GM23338 (cell line): ENCODE results near the gene GLCCI1. TPM values are rescaled to one million over a fixed set of nuclear protein-coding genes. Genes with fewer than 3 reads are reported as not detected.

Source experiments
- ATAC-seq: fragments of 200-7000 bp; cut with Tn5 transposase; 3 replicates; pipeline ENCODE4 v1.9.1; 2020
- DNase-seq: peaks from one replicate; pipeline ENCODE4 v3.0.0-alpha.2; 2015; ENCODE audit warnings: low spot score
- H2AFZ ChIP-seq: fragments of 200-600 bp; sonication (generic); 2 replicates; pipeline ENCODE4 v1.8.0; 2016; ENCODE audit warnings: antibody characterized with exemption, mild to moderate bottlenecking, moderate library complexity
- H3F3A ChIP-seq: fragments of 200-600 bp; sonication (generic); replicated peaks from 2 replicates; pipeline ENCODE4 v1.8.0; 2017; ENCODE audit warnings: antibody characterized with exemption, mixed run types, low read depth
- H3K27ac ChIP-seq: fragments of 200-600 bp; sonication (generic); 2 replicates; pipeline ENCODE4 v1.6.1; 2016; ENCODE audit warnings: low read depth
- H3K27me3 ChIP-seq: fragments of 200-600 bp; sonication (generic); 2 replicates; pipeline ENCODE4 v1.8.0; 2016; ENCODE audit warnings: mild to moderate bottlenecking, mixed run types, moderate library complexity; ENCODE audit not compliant: insufficient read depth
- H3K36me3 ChIP-seq: fragments of 200-600 bp; sonication (generic); 2 replicates; pipeline ENCODE4 v1.8.0; 2016; ENCODE audit warnings: mild to moderate bottlenecking; ENCODE audit not compliant: insufficient read depth
- H3K4me1 ChIP-seq: fragments of 200-600 bp; sonication (generic); 2 replicates; pipeline ENCODE4 v1.8.0; 2016; ENCODE audit warnings: mild to moderate bottlenecking, moderate library complexity; ENCODE audit not compliant: insufficient read depth
- H3K4me2 ChIP-seq: fragments of 200-600 bp; sonication (generic); 2 replicates; pipeline ENCODE4 v1.7.1; 2017; ENCODE audit warnings: mixed run types
- H3K4me3 ChIP-seq: fragments of 200-600 bp; sonication (generic); 2 replicates; pipeline ENCODE4 v1.6.1; 2016; ENCODE audit warnings: mixed run types
- H3K79me2 ChIP-seq: fragments of 200-600 bp; sonication (generic); replicated peaks from 2 replicates; pipeline ENCODE4 v1.8.0; 2017; ENCODE audit warnings: mild to moderate bottlenecking; ENCODE audit not compliant: insufficient read depth
- H3K9me2 ChIP-seq: fragments of 200-600 bp; sonication (generic); 2 replicates; pipeline ENCODE4 v1.8.0; 2017; ENCODE audit not compliant: insufficient read depth
- H4K20me1 ChIP-seq: fragments of 200-600 bp; sonication (generic); replicated peaks from 2 replicates; pipeline ENCODE4 v1.8.0; 2017; ENCODE audit warnings: mild to moderate bottlenecking; ENCODE audit not compliant: insufficient read depth
- H3K27ac Mint-ChIP-seq: 2 replicates; pipeline ENCODE4 v1.8.0; 2020; ENCODE audit warnings: inconsistent platforms, mild to moderate bottlenecking, moderate library complexity, mixed read lengths
- H3K27me3 Mint-ChIP-seq: 3 replicates; pipeline ENCODE4 v1.8.0; 2022; ENCODE audit warnings: low read depth, mild to moderate bottlenecking, moderate library complexity, mixed read lengths, inconsistent platforms; ENCODE audit not compliant: insufficient read depth, poor library complexity
- H3K36me3 Mint-ChIP-seq: 3 replicates; pipeline ENCODE4 v1.8.0; 2021; ENCODE audit warnings: low read depth, mild to moderate bottlenecking, inconsistent platforms, moderate library complexity, mixed read lengths
- H3K4me1 Mint-ChIP-seq: 3 replicates; pipeline ENCODE4 v1.8.0; 2020; ENCODE audit warnings: mild to moderate bottlenecking, inconsistent platforms, mixed read lengths
- H3K4me3 Mint-ChIP-seq: 3 replicates; pipeline ENCODE4 v1.8.0; 2021; ENCODE audit warnings: moderate library complexity, mild to moderate bottlenecking, inconsistent platforms, mixed read lengths
- H3K9me3 Mint-ChIP-seq: 3 replicates; pipeline ENCODE4 v1.8.0; 2020; ENCODE audit warnings: moderate library complexity, mild to moderate bottlenecking, inconsistent platforms, mixed read lengths
- CREB1 ChIP-seq: fragments of 250-450 bp; sonication (Bioruptor Pico); IDR thresholded peaks from 2 replicates; pipeline ENCODE4 v1.5.0; 2020; ENCODE audit warnings: low read depth, mild to moderate bottlenecking, moderate library complexity
- EZH2 ChIP-seq: fragments of 200-600 bp; sonication (generic); IDR thresholded peaks from one replicate; pipeline ENCODE4 v1.8.0; 2017; ENCODE audit warnings: antibody characterized with exemption, mild to moderate bottlenecking, low read depth; ENCODE audit not compliant: unreplicated experiment
- EZH2phosphoT487 ChIP-seq: fragments of 200-600 bp; sonication (generic); IDR thresholded peaks from one replicate; pipeline ENCODE4 v1.8.1; 2018; ENCODE audit warnings: antibody characterized with exemption; ENCODE audit not compliant: unreplicated experiment
- JUNB ChIP-seq: IDR thresholded peaks from one replicate; pipeline ENCODE4 v1.6.1; 2016; ENCODE audit warnings: antibody characterized with exemption; ENCODE audit not compliant: unreplicated experiment
- NANOG ChIP-seq: IDR thresholded peaks from 2 replicates; pipeline ENCODE4 v1.6.1; 2016; ENCODE audit warnings: antibody characterized with exemption, borderline replicate concordance
- POLR2AphosphoS5 ChIP-seq: IDR thresholded peaks from 2 replicates; pipeline ENCODE4 v1.6.1; 2016; ENCODE audit warnings: antibody characterized with exemption, low read depth
- STAT1 ChIP-seq: IDR thresholded peaks from one replicate; pipeline ENCODE4 v1.6.1; 2016; ENCODE audit warnings: antibody characterized with exemption; ENCODE audit not compliant: unreplicated experiment
- ZNF114 ChIP-seq: fragments of 250-450 bp; sonication (Bioruptor Pico); IDR thresholded peaks from 2 replicates; pipeline ENCODE4 v1.5.0; 2020; ENCODE audit warnings: mild to moderate bottlenecking, moderate library complexity
- ZNF331 ChIP-seq: fragments of 250-450 bp; sonication (Bioruptor Pico); IDR thresholded peaks from 2 replicates; pipeline ENCODE4 v1.5.0; 2020; ENCODE audit warnings: low read depth, mild to moderate bottlenecking, moderate library complexity
- polyA plus RNA-seq: library from polyadenylated mRNA; unstranded; fragments of >200 nt; fragmentation: Nextera tagmentation; extraction: Ambion mirVana; gene quantifications from 2 replicates; pipeline ENCODE4 v1.2.1, GENCODE V29; 2016
- total RNA-seq: library from RNA; depleted of rRNA; stranded (reverse); fragments of >200 nt; shearing (Covaris generic); gene quantifications from 2 replicates; pipeline ENCODE4 v1.2.3, GENCODE V29; 2014
- TF ChIP-seq, protein P1 (sequence below): IDR thresholded peaks from 2 replicates; pipeline ENCODE4 v1.6.1; 2016; ENCODE audit warnings: antibody characterized with exemption
- TF ChIP-seq, protein P2 (sequence below): IDR thresholded peaks from one replicate; pipeline ENCODE4 v1.6.1; 2018; ENCODE audit warnings: antibody characterized with exemption; ENCODE audit not compliant: unreplicated experiment
- TF ChIP-seq, protein P3 (sequence below): fragments of 250-450 bp; sonication (Bioruptor Pico); IDR thresholded peaks from 2 replicates; pipeline ENCODE4 v1.5.0; 2020; ENCODE audit warnings: mild to moderate bottlenecking, moderate library complexity
- TF ChIP-seq, protein P4 (sequence below), 2 experiments: fragments of 200-600 bp in 1 of 2; sonication (generic) in 1 of 2; conservative IDR thresholded peaks; 2 replicates each; pipeline versions ENCODE4 v1.5.1 to v1.6.1; 2016 to 2017; ENCODE audit warnings: antibody characterized with exemption in 2 of 2, low read depth in 2 of 2, mild to moderate bottlenecking in 2 of 2, moderate library complexity in 1 of 2

GLCCI1 gene
- total and polyA plus RNA-seq, 2 experiments from 2014 or later, result 15.0 to 15.7 TPM

DNA sequence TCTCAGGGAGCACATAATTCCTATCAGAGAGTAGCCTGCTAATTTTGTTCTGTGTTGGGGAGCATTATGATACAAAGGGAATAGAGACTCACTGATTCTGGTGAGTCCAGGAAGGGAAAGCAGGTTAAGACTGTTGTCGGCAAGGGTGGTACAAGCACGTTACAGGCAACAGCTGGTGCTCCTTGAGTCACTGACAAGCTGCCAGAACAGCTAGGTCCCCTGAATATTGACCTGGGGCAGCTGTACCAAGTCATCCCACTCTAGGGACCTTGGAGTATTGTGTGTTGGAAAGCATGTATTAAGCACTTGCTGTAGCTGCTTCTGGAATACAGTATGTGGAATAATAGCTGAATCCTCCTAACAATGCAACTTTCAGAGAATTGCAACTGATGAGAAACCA is 37.0 kb upstream of the GLCCI1 start:
- no peak overlapping the region for H3K27ac ChIP-seq
- DNase-seq, result no peak
- Mint-ChIP-seq H3K4me3 (no peak overlapping the region), H3K27ac (no peak overlapping the region), H3K36me3 (no peaks in the 10 kb centered on the region), H3K9me3 (no peaks in the 10 kb centered on the region), H3K27me3 (peaks cover 2% of the 10 kb centered on the region), H3K4me1 (peaks cover 14% of the 10 kb centered on the region)
- H3K27me3 ChIP-seq, result no peaks in the 10 kb centered on the region
- TF ChIP-seq, protein P1, sequence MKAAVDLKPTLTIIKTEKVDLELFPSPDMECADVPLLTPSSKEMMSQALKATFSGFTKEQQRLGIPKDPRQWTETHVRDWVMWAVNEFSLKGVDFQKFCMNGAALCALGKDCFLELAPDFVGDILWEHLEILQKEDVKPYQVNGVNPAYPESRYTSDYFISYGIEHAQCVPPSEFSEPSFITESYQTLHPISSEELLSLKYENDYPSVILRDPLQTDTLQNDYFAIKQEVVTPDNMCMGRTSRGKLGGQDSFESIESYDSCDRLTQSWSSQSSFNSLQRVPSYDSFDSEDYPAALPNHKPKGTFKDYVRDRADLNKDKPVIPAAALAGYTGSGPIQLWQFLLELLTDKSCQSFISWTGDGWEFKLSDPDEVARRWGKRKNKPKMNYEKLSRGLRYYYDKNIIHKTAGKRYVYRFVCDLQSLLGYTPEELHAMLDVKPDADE, result no peak
- no peak for TF ChIP-seq NANOG
- no peak for TF ChIP-seq EZH2
- TF ChIP-seq ZNF114 (CRISPR knock-in tag), result no peak
- no peak for TF ChIP-seq ZNF331 (CRISPR knock-in tag)
- no peak for TF ChIP-seq STAT1
- no peak for TF ChIP-seq POLR2AphosphoS5
- TF ChIP-seq JUNB, result no peak
- TF ChIP-seq, protein P2, sequence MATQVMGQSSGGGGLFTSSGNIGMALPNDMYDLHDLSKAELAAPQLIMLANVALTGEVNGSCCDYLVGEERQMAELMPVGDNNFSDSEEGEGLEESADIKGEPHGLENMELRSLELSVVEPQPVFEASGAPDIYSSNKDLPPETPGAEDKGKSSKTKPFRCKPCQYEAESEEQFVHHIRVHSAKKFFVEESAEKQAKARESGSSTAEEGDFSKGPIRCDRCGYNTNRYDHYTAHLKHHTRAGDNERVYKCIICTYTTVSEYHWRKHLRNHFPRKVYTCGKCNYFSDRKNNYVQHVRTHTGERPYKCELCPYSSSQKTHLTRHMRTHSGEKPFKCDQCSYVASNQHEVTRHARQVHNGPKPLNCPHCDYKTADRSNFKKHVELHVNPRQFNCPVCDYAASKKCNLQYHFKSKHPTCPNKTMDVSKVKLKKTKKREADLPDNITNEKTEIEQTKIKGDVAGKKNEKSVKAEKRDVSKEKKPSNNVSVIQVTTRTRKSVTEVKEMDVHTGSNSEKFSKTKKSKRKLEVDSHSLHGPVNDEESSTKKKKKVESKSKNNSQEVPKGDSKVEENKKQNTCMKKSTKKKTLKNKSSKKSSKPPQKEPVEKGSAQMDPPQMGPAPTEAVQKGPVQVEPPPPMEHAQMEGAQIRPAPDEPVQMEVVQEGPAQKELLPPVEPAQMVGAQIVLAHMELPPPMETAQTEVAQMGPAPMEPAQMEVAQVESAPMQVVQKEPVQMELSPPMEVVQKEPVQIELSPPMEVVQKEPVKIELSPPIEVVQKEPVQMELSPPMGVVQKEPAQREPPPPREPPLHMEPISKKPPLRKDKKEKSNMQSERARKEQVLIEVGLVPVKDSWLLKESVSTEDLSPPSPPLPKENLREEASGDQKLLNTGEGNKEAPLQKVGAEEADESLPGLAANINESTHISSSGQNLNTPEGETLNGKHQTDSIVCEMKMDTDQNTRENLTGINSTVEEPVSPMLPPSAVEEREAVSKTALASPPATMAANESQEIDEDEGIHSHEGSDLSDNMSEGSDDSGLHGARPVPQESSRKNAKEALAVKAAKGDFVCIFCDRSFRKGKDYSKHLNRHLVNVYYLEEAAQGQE, result no peak
- TF ChIP-seq CREB1 (CRISPR knock-in tag), result no peak
- TF ChIP-seq, protein P3, sequence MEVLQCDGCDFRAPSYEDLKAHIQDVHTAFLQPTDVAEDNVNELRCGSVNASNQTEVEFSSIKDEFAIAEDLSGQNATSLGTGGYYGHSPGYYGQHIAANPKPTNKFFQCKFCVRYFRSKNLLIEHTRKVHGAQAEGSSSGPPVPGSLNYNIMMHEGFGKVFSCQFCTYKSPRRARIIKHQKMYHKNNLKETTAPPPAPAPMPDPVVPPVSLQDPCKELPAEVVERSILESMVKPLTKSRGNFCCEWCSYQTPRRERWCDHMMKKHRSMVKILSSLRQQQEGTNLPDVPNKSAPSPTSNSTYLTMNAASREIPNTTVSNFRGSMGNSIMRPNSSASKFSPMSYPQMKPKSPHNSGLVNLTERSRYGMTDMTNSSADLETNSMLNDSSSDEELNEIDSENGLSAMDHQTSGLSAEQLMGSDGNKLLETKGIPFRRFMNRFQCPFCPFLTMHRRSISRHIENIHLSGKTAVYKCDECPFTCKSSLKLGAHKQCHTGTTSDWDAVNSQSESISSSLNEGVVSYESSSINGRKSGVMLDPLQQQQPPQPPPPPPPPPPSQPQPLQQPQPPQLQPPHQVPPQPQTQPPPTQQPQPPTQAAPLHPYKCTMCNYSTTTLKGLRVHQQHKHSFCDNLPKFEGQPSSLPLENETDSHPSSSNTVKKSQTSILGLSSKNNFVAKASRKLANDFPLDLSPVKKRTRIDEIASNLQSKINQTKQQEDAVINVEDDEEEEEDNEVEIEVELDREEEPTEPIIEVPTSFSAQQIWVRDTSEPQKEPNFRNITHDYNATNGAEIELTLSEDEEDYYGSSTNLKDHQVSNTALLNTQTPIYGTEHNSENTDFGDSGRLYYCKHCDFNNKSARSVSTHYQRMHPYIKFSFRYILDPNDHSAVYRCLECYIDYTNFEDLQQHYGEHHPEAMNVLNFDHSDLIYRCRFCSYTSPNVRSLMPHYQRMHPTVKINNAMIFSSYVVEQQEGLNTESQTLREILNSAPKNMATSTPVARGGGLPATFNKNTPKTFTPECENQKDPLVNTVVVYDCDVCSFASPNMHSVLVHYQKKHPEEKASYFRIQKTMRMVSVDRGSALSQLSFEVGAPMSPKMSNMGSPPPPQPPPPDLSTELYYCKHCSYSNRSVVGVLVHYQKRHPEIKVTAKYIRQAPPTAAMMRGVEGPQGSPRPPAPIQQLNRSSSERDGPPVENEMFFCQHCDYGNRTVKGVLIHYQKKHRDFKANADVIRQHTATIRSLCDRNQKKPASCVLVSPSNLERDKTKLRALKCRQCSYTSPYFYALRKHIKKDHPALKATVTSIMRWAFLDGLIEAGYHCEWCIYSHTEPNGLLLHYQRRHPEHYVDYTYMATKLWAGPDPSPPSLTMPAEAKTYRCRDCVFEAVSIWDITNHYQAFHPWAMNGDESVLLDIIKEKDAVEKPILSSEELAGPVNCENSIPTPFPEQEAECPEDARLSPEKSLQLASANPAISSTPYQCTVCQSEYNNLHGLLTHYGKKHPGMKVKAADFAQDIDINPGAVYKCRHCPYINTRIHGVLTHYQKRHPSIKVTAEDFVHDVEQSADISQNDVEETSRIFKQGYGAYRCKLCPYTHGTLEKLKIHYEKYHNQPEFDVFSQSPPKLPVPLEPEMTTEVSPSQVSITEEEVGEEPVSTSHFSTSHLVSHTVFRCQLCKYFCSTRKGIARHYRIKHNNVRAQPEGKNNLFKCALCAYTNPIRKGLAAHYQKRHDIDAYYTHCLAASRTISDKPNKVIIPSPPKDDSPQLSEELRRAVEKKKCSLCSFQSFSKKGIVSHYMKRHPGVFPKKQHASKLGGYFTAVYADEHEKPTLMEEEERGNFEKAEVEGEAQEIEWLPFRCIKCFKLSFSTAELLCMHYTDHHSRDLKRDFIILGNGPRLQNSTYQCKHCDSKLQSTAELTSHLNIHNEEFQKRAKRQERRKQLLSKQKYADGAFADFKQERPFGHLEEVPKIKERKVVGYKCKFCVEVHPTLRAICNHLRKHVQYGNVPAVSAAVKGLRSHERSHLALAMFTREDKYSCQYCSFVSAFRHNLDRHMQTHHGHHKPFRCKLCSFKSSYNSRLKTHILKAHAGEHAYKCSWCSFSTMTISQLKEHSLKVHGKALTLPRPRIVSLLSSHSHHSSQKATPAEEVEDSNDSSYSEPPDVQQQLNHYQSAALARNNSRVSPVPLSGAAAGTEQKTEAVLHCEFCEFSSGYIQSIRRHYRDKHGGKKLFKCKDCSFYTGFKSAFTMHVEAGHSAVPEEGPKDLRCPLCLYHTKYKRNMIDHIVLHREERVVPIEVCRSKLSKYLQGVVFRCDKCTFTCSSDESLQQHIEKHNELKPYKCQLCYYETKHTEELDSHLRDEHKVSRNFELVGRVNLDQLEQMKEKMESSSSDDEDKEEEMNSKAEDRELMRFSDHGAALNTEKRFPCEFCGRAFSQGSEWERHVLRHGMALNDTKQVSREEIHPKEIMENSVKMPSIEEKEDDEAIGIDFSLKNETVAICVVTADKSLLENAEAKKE (CRISPR knock-in tag), result no peak
- TF ChIP-seq EZH2phosphoT487, result no peak
- TF ChIP-seq, protein P4, sequence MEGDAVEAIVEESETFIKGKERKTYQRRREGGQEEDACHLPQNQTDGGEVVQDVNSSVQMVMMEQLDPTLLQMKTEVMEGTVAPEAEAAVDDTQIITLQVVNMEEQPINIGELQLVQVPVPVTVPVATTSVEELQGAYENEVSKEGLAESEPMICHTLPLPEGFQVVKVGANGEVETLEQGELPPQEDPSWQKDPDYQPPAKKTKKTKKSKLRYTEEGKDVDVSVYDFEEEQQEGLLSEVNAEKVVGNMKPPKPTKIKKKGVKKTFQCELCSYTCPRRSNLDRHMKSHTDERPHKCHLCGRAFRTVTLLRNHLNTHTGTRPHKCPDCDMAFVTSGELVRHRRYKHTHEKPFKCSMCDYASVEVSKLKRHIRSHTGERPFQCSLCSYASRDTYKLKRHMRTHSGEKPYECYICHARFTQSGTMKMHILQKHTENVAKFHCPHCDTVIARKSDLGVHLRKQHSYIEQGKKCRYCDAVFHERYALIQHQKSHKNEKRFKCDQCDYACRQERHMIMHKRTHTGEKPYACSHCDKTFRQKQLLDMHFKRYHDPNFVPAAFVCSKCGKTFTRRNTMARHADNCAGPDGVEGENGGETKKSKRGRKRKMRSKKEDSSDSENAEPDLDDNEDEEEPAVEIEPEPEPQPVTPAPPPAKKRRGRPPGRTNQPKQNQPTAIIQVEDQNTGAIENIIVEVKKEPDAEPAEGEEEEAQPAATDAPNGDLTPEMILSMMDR (conservative IDR thresholded peaks at IDR 0.05; ENCODE audit: low read depth in 2 of 2), result no peak
- no peak for ATAC-seq
- H3K9me2 ChIP-seq, result 0 out of 2 replicates have a peak, but pooled peaks cover 6% of the 10 kb centered on the region
- no peak overlapping the region for H3K4me3 ChIP-seq
- no peaks in the 10 kb centered on the region for H4K20me1 ChIP-seq
- no peak overlapping the region for H3K4me2 ChIP-seq
- no peaks in the 10 kb centered on the region for H3K36me3 ChIP-seq
- no peaks in the 10 kb centered on the region for H3F3A ChIP-seq
- H3K79me2 ChIP-seq, result no peaks in the 10 kb centered on the region
- H2AFZ ChIP-seq, result no peak overlapping the region
- H3K4me1 ChIP-seq, result peaks cover 6% of the 10 kb centered on the region; the same call in 1 of the 2 replicates
